GM10266 (cell line): ENCODE measurements around the gene MTMR2.

Experiments
- DNase-seq: peaks from one replicate; pipeline ENCODE4 v3.0.0; 2012; ENCODE audit errors: extremely low spot score
- CTCF ChIP-seq: IDR thresholded peaks from 2 replicates; pipeline ENCODE4 v1.5.1; 2012; ENCODE audit warnings: mild to moderate bottlenecking, low read depth; ENCODE audit not compliant: control insufficient read depth, insufficient read depth; ENCODE audit errors: missing control alignments

Gene MTMR2

GRCh38 chr11:95789506-95790122 is 134.3 kb downstream of the MTMR2 start, which contains the start of gene FAM76B:
Gene FAM76B (minus strand): TSS chr11:95789782. CDS start chr11:95789478, 304 bp downstream.
- no peak for TF ChIP-seq CTCF
- DNase-seq, result peak; percentile 91

- peak; percentile 15 for DNase-seq
- no peak for TF ChIP-seq CTCF
These were observed 134.9 kb downstream of the MTMR2 start for GRCh38 chr11:95788921-95789505.
